SK-N-MC (cell line): ENCODE data around the gene PSMD11.
A peak's percentile ranks its signal among the peaks of the same experiment; 100 is the strongest.

Experiments
- DNase-seq: peaks from one replicate; pipeline ENCODE4 v3.0.0-alpha.2; 2011; ENCODE audit warnings: low read depth, low spot score
- H3K27ac ChIP-seq: fragments of 200-600 bp; sonication (generic); 2 replicates; pipeline ENCODE4 v1.5.1; 2016; ENCODE audit warnings: mixed run types
- H3K36me3 ChIP-seq: fragments of 200-600 bp; sonication (generic); 2 replicates; pipeline ENCODE4 v1.6.1; 2017; ENCODE audit warnings: antibody characterized with exemption, low read length, mixed read lengths; ENCODE audit not compliant: insufficient read depth
- H3K4me3 ChIP-seq: fragments of 200-600 bp; sonication (generic); 2 replicates; pipeline ENCODE4 v1.5.1; 2016
- H3K9ac ChIP-seq: fragments of 200-600 bp; sonication (generic); 2 replicates; pipeline ENCODE4 v1.8.0; 2017; ENCODE audit warnings: mixed run types, mixed read lengths; ENCODE audit not compliant: insufficient read length
- H3K9me3 ChIP-seq: fragments of 200-600 bp; sonication (generic); 2 replicates; pipeline ENCODE4 v1.6.1; 2017; ENCODE audit warnings: low read depth, mild to moderate bottlenecking, antibody characterized with exemption, low read length, moderate library complexity, mixed read lengths
- EZH2 ChIP-seq: fragments of 200-600 bp; sonication (generic); IDR thresholded peaks from one replicate; pipeline ENCODE4 v1.6.1; 2017; ENCODE audit warnings: antibody characterized with exemption
- FOXP2 ChIP-seq: optimal IDR thresholded peaks from 2 replicates; pipeline ENCODE3; 2011; ENCODE audit warnings: mild to moderate bottlenecking, moderate library complexity; ENCODE audit not compliant: insufficient read depth; ENCODE audit errors: extremely low read length, control extremely low read depth
- POLR2AphosphoS5 ChIP-seq: IDR thresholded peaks from 2 replicates; pipeline ENCODE4 v1.6.1; 2012; ENCODE audit warnings: mild to moderate bottlenecking, low read depth, low read length, borderline replicate concordance

Gene PSMD11

GRCh38 chr17:32525122-32525521 is 80.8 kb downstream of the PSMD11 start:
- no peak overlapping the region for H3K27ac ChIP-seq
- no peaks in the 10 kb centered on the region for H3K9me3 ChIP-seq
- no peak overlapping the region for H3K4me3 ChIP-seq
- no peak for TF ChIP-seq POLR2AphosphoS5
- no peak for TF ChIP-seq FOXP2
- TF ChIP-seq EZH2, result no peak
- no peaks in the 10 kb centered on the region for H3K36me3 ChIP-seq
- DNase-seq, result no peak
- H3K9ac ChIP-seq, result no peak overlapping the region

DNA sequence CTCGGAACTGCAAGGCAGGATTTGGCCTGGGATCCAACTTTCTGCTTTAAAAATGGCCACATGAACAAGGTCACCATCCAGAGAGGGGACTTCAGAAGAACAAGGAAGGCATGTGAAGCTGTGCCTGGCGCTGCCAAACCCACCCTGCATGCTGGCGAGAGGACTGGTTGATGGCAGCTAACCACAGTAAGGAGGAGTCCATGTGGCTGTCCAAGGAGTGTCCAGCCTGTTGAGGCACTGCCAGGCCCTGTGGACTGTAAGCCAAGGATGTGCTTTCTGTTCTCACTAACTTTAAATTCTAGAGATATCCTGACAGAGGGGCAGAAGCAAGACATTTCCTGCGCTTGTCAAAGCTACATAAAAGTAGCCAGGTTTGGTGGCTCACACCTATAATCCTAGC is 82.8 kb downstream of the PSMD11 start:
- Histone ChIP-seq H3K36me3 (no peaks in the 10 kb centered on the region), H3K4me3 (no peak overlapping the region), H3K9ac (no peak overlapping the region), H3K9me3 (no peaks in the 10 kb centered on the region), H3K27ac (no peak overlapping the region)
- no peak for DNase-seq
- TF ChIP-seq FOXP2 (no peak), POLR2AphosphoS5 (no peak), EZH2 (no peak)

DNA sequence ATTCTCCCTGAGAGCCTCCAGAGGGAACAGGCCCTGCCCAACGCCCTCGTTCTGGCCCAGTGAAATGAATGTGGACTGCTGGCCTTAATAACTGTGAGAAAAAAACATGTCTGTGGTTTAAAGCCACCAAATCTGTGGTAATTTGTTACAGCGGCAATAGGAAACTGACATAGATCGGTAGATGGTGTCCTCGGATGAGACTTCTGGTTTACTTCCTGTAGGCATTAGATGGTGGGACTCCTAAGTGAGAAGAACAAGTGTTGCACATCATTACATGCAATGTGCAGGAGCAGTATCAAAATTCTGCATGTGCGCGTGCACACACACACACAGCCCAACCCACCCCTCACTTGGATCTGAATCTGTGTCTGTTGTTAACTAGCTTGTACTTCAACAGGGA is 84.5 kb downstream of the PSMD11 start:
- no peaks in the 10 kb centered on the region for H3K36me3 ChIP-seq
- TF ChIP-seq FOXP2 (no peak), POLR2AphosphoS5 (no peak)
- H3K9ac ChIP-seq, result no peak overlapping the region
- H3K9me3 ChIP-seq, result no peaks in the 10 kb centered on the region
- DNase-seq, result no peak
- H3K27ac ChIP-seq, result no peak overlapping the region
- H3K4me3 ChIP-seq, result no peak overlapping the region

DNA sequence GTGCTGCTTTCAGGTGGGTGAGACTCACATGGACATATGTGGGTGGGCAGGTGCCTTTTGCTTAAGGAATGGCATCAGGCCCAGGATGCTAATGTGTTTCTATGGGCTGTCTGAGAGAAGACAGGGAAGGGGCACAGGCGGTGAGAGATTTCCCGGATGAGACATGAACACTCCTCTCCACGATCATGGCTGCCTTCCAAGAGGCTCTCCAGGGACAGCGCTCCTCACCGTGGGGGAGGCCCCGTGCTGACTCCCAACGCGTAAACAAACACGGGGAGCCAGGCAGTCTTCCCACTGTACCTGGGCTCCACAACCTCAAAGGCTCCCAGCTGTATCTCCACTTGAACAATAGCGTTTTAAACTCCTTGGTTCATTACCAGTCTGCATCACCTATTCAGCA is 85.3 kb downstream of the PSMD11 start:
- Histone ChIP-seq H3K4me3 (no peak overlapping the region), H3K9ac (no peak overlapping the region), H3K9me3 (no peaks in the 10 kb centered on the region), H3K36me3 (no peaks in the 10 kb centered on the region), H3K27ac (no peak overlapping the region)
- DNase-seq, result no peak
- TF ChIP-seq POLR2AphosphoS5 (no peak), FOXP2 (peak; percentile 47), EZH2 (no peak)
